OCI-LY7 (cell line): ENCODE results near the gene NSRP1.

ENCODE experiments used
- EZH2phosphoT487 ChIP-seq: fragments of 200-600 bp; sonication (generic); IDR thresholded peaks from 2 replicates; pipeline ENCODE4 v1.6.1; 2018; ENCODE audit warnings: low read depth, borderline replicate concordance, mild to moderate bottlenecking, mixed run types, antibody characterized with exemption, low read length, moderate library complexity, mixed read lengths
- TF ChIP-seq, protein P1 (sequence below): fragments of 200-600 bp; sonication (generic); conservative IDR thresholded peaks from 2 replicates; pipeline ENCODE4 v1.5.1; 2014; ENCODE audit warnings: mild to moderate bottlenecking, antibody characterized with exemption, low read length, moderate library complexity, mixed read lengths

DNA sequence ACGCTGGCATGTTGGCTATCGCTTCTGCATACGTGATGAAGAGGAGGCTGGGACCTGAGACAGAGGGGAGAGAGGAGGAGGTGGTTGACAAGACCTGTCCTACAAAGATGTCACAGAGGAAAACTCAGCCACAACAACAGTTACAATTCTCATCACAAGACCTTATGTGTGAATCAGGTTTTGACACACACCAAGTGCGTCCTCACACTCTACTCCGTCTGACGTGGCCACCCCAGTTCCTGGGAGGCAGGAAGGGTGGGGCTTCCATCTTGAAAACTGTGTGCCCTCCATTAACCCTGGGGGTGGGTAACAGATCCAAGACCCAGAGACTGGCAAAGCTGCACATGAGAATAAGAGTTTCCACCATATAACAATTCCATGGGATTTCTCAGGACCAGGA, 94.8 kb downstream of the NSRP1 start:
- TF ChIP-seq, protein P1, sequence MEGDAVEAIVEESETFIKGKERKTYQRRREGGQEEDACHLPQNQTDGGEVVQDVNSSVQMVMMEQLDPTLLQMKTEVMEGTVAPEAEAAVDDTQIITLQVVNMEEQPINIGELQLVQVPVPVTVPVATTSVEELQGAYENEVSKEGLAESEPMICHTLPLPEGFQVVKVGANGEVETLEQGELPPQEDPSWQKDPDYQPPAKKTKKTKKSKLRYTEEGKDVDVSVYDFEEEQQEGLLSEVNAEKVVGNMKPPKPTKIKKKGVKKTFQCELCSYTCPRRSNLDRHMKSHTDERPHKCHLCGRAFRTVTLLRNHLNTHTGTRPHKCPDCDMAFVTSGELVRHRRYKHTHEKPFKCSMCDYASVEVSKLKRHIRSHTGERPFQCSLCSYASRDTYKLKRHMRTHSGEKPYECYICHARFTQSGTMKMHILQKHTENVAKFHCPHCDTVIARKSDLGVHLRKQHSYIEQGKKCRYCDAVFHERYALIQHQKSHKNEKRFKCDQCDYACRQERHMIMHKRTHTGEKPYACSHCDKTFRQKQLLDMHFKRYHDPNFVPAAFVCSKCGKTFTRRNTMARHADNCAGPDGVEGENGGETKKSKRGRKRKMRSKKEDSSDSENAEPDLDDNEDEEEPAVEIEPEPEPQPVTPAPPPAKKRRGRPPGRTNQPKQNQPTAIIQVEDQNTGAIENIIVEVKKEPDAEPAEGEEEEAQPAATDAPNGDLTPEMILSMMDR: no peak
- no peak for TF ChIP-seq EZH2phosphoT487
